ENCODE data around the gene RAB17. TPM values are rescaled to one million over a fixed set of nuclear protein-coding genes. Genes with fewer than 3 reads are reported as not detected.

RAB17 gene
- total and polyA plus RNA-seq, 2 of the 4 experiments (the other 2 are of a cell fraction): 0.41 TPM; not detected in 1

GRCh38 chr2:237601453-237602116, 11.1 kb upstream of the RAB17 start (continued):
- no peak for TF ChIP-seq SMC3 (IDR thresholded peaks at IDR 0.05; ENCODE audit: low read depth, low read length)

- no peaks in the 10 kb centered on the region for H3K79me1 ChIP-seq (ENCODE audit: low read depth in 1 of 2, low read length in 2 of 2)
- H3K27me3 ChIP-seq (ENCODE audit: control insufficient read depth, insufficient read depth, low read length): no peaks in the 10 kb centered on the region
- no peaks in the 10 kb centered on the region for H3K9me3 ChIP-seq (ENCODE audit: control insufficient read depth, insufficient read depth, low read length)
- peak overlapping the region; percentile 32 for H3K9ac ChIP-seq (ENCODE audit: low read depth, low read length)
- TF ChIP-seq, protein P1, sequence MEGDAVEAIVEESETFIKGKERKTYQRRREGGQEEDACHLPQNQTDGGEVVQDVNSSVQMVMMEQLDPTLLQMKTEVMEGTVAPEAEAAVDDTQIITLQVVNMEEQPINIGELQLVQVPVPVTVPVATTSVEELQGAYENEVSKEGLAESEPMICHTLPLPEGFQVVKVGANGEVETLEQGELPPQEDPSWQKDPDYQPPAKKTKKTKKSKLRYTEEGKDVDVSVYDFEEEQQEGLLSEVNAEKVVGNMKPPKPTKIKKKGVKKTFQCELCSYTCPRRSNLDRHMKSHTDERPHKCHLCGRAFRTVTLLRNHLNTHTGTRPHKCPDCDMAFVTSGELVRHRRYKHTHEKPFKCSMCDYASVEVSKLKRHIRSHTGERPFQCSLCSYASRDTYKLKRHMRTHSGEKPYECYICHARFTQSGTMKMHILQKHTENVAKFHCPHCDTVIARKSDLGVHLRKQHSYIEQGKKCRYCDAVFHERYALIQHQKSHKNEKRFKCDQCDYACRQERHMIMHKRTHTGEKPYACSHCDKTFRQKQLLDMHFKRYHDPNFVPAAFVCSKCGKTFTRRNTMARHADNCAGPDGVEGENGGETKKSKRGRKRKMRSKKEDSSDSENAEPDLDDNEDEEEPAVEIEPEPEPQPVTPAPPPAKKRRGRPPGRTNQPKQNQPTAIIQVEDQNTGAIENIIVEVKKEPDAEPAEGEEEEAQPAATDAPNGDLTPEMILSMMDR (conservative IDR thresholded peaks at IDR 0.05; ENCODE audit: low read depth, low read length): peak; percentile 35
- TF ChIP-seq FOS (IDR thresholded peaks at IDR 0.05; ENCODE audit: low read depth, low read length) (no peak), RAD21 (IDR thresholded peaks at IDR 0.05; ENCODE audit: low read length) (peak; percentile 45), SMC3 (IDR thresholded peaks at IDR 0.05; ENCODE audit: low read depth, low read length) (peak; percentile 16; the same call in 1 of the 2 replicates)
- no peaks in the 10 kb centered on the region for H4K20me1 ChIP-seq (ENCODE audit: insufficient read depth, low read length)
- H4K5ac ChIP-seq (ENCODE audit: low read depth, low read length): peak overlapping the region; percentile 78
- peak overlapping the region; percentile 61; the same call in 1 of the 2 replicates for H3K18ac ChIP-seq (ENCODE audit: low read depth, low read length)
- peak overlapping the region; percentile 87 to 89 for H4K8ac ChIP-seq (ENCODE audit: low read depth in 2 of 2, low read length in 2 of 2)
- H2BK120ac ChIP-seq (ENCODE audit: low read depth, low read length): peak overlapping the region; percentile 90
- H2BK15ac ChIP-seq (ENCODE audit: low read depth, low read length): peak overlapping the region; percentile 51; the same call in 2 of the 3 replicates
- H2AK9ac ChIP-seq (replicated peaks; ENCODE audit: low read depth, low read length, poor library complexity): peak overlapping the region; percentile 74
- WGBS, 2 experiments (ENCODE audit: extremely low coverage in 2 of 2, insufficient read length in 1 of 2): 68% methylated on average over 10 of the region's 16 CpGs; no CpG with 5 or more reads in 1 of the 2 experiments
- H3K9me1 ChIP-seq (ENCODE audit: insufficient read depth, low read length): peaks cover 9% of the 10 kb centered on the region; the same call in 1 of the 2 replicates
- no peak overlapping the region for H2BK5ac ChIP-seq (ENCODE audit: low read depth, low read length, poor library complexity, severe bottlenecking)
- no peak overlapping the region for H3K4me3 ChIP-seq (ENCODE audit: insufficient read depth, low read depth, low read length)
- H4K91ac ChIP-seq (ENCODE audit: insufficient read depth, low read depth, low read length): peak overlapping the region; percentile 61; the same call in 1 of the 2 replicates
- H3K4me1 ChIP-seq (ENCODE audit: control insufficient read depth, insufficient read depth, low read length): peaks cover 7% of the 10 kb centered on the region
- peak overlapping the region; percentile 42; the same call in 1 of the 2 replicates for H3K23ac ChIP-seq (ENCODE audit: low read depth, low read length)
- H3K14ac ChIP-seq (replicated peaks; ENCODE audit: low read depth, low read length): peak overlapping the region; percentile 61
- H2BK20ac ChIP-seq (ENCODE audit: low read depth, low read length): peak overlapping the region; percentile 27; the same call in 1 of the 2 replicates
- DNase-seq: peak; percentile 71
- peak overlapping the region; percentile 65 for H3K4ac ChIP-seq (ENCODE audit: low read depth, low read length)
- peak; percentile 65 for ATAC-seq (ENCODE audit: low read depth)
- H2AK5ac ChIP-seq (ENCODE audit: low read depth, low read length): peak overlapping the region; percentile 41; the same call in 1 of the 2 replicates
- in situ Hi-C loops (cut with MboI; ENCODE audit: low sequenced_read_pairs): no loop called here
- dilution Hi-C loops (cut with HindIII; ENCODE audit: low sequenced_read_pairs, unreplicated experiment): no loop called here
- no peaks in the 10 kb centered on the region for H3K36me3 ChIP-seq (ENCODE audit: control insufficient read depth, insufficient read depth, low read length)
- H3K56ac ChIP-seq (ENCODE audit: extremely low read depth, insufficient read depth, low read length): peak overlapping the region; percentile 35; the same call in 1 of the 2 replicates
- peak overlapping the region; percentile 20; the same call in 1 of the 2 replicates for H3K4me2 ChIP-seq (ENCODE audit: low read depth, low read length)
- intact Hi-C loops (cut with micrococcal nuclease): loop anchor here (5.0 kb wide), 1 partner anchor 142 kb away; no protein-coding TSS in a partner anchor
- BruUV-seq (replicated peaks): no TSS peak
- CTCF ChIA-PET: interaction anchor here (0.7 to 1.2 kb wide), 3 partner anchors 18 to 145 kb away, joined by 3 to 4 read pairs (median 3); no protein-coding TSS in a partner anchor
- H2AFZ ChIP-seq (replicated peaks; ENCODE audit: low read length, poor library complexity): peak overlapping the region; percentile 82
- peak overlapping the region; percentile 60 for H3K27ac ChIP-seq (ENCODE audit: insufficient read depth, low read length)
- POLR2A ChIA-PET (ENCODE audit: unreplicated experiment): no interaction called here
Observed at GRCh38 chr2:237600205-237600846, 9.8 kb upstream of the RAB17 start.

All from IMR-90 (cell line).